ENCODE data around the gene SNAP25.

The SNAP25 gene

GRCh38 chr20:10338426-10339180, 120.0 kb downstream of the SNAP25 start:
- CTCF ChIA-PET, result interaction anchor here (0.6 to 1.2 kb wide), 3 partner anchors 13 to 113 kb away, joined by 3 to 4 read pairs (median 3); no protein-coding TSS in a partner anchor
- Histone ChIP-seq H3K4me1 (ENCODE audit: control insufficient read depth, insufficient read depth, low read length) (peaks cover 2% of the 10 kb centered on the region; the same call in 1 of the 2 replicates), H3K36me3 (ENCODE audit: control insufficient read depth in 2 of 2, insufficient read depth in 1 of 2, low read length in 2 of 2) (no peaks in the 10 kb centered on the region), H3K27ac (ENCODE audit: extremely low read depth, low read depth, low read length) (no peak overlapping the region), H3K9me3 (ENCODE audit: control insufficient read depth, insufficient read depth, low read depth, low read length) (no peaks in the 10 kb centered on the region), H3K4me3 (ENCODE audit: low read depth, low read length) (no peak overlapping the region)
- POLR2A ChIA-PET, result no interaction called here
- no peak for TF ChIP-seq ZNF701 (tag by site-specific recombination; IDR thresholded peaks at IDR 0.05)
- TF ChIP-seq ZNF24 (tag by site-specific recombination; IDR thresholded peaks at IDR 0.05), result no peak
- TF ChIP-seq ZBTB20 (tag by site-specific recombination; IDR thresholded peaks at IDR 0.05), result no peak
- no peak for TF ChIP-seq AEBP2 (tag by site-specific recombination; IDR thresholded peaks at IDR 0.05; ENCODE audit: borderline replicate concordance)
- no peak for TF ChIP-seq ZNF707 (tag by site-specific recombination; IDR thresholded peaks at IDR 0.05)
- TF ChIP-seq ZNF354C (tag by site-specific recombination; IDR thresholded peaks at IDR 0.05; ENCODE audit: borderline replicate concordance, low read depth), result no peak
- no peak for TF ChIP-seq ZNF473 (tag by site-specific recombination; IDR thresholded peaks at IDR 0.05)
- no peak for TF ChIP-seq ZFP41 (tag by site-specific recombination; IDR thresholded peaks at IDR 0.05; ENCODE audit: borderline replicate concordance)
- no peak for TF ChIP-seq GLI2 (tag by site-specific recombination; IDR thresholded peaks at IDR 0.05; ENCODE audit: borderline replicate concordance, low read depth)
- no peak for TF ChIP-seq HIC1 (tag by site-specific recombination; IDR thresholded peaks at IDR 0.05)

- Histone ChIP-seq H3K36me3 (ENCODE audit: control insufficient read depth in 2 of 2, insufficient read depth in 1 of 2, low read length in 2 of 2) (no peaks in the 10 kb centered on the region), H3K4me3 (ENCODE audit: low read depth, low read length) (no peak overlapping the region), H3K27ac (ENCODE audit: extremely low read depth, low read depth, low read length) (no peak overlapping the region), H3K9me3 (ENCODE audit: control insufficient read depth, insufficient read depth, low read depth, low read length) (no peaks in the 10 kb centered on the region), H3K4me1 (ENCODE audit: control insufficient read depth, insufficient read depth, low read length) (no peaks in the 10 kb centered on the region)
- CTCF ChIA-PET, result no interaction called here
- TF ChIP-seq, protein P1, sequence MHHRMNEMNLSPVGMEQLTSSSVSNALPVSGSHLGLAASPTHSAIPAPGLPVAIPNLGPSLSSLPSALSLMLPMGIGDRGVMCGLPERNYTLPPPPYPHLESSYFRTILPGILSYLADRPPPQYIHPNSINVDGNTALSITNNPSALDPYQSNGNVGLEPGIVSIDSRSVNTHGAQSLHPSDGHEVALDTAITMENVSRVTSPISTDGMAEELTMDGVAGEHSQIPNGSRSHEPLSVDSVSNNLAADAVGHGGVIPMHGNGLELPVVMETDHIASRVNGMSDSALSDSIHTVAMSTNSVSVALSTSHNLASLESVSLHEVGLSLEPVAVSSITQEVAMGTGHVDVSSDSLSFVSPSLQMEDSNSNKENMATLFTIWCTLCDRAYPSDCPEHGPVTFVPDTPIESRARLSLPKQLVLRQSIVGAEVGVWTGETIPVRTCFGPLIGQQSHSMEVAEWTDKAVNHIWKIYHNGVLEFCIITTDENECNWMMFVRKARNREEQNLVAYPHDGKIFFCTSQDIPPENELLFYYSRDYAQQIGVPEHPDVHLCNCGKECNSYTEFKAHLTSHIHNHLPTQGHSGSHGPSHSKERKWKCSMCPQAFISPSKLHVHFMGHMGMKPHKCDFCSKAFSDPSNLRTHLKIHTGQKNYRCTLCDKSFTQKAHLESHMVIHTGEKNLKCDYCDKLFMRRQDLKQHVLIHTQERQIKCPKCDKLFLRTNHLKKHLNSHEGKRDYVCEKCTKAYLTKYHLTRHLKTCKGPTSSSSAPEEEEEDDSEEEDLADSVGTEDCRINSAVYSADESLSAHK (tag by site-specific recombination; IDR thresholded peaks at IDR 0.05), result no peak
- no peak for TF ChIP-seq WT1 (tag by site-specific recombination; IDR thresholded peaks at IDR 0.05)
- TF ChIP-seq, protein P2, sequence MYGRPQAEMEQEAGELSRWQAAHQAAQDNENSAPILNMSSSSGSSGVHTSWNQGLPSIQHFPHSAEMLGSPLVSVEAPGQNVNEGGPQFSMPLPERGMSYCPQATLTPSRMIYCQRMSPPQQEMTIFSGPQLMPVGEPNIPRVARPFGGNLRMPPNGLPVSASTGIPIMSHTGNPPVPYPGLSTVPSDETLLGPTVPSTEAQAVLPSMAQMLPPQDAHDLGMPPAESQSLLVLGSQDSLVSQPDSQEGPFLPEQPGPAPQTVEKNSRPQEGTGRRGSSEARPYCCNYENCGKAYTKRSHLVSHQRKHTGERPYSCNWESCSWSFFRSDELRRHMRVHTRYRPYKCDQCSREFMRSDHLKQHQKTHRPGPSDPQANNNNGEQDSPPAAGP (tag by site-specific recombination; IDR thresholded peaks at IDR 0.05), result no peak
- TF ChIP-seq ZNF133 (tag by site-specific recombination; IDR thresholded peaks at IDR 0.05), result no peak
- TF ChIP-seq ZNF416 (tag by site-specific recombination; IDR thresholded peaks at IDR 0.05), result no peak
- TF ChIP-seq ZNF707 (tag by site-specific recombination; IDR thresholded peaks at IDR 0.05), result no peak
- no peak for TF ChIP-seq ZNF211 (tag by site-specific recombination; IDR thresholded peaks at IDR 0.05; ENCODE audit: low read depth)
- TF ChIP-seq ZFP41 (tag by site-specific recombination; IDR thresholded peaks at IDR 0.05; ENCODE audit: borderline replicate concordance), result no peak
- TF ChIP-seq ZNF621 (tag by site-specific recombination; IDR thresholded peaks at IDR 0.05), result no peak
- TF ChIP-seq SCRT1 (tag by site-specific recombination; IDR thresholded peaks at IDR 0.05; ENCODE audit: borderline replicate concordance), result no peak
- TF ChIP-seq ZNF701 (tag by site-specific recombination; IDR thresholded peaks at IDR 0.05), result no peak
- POLR2A ChIA-PET, result no interaction called here
These were observed 121.0 kb downstream of the SNAP25 start for GRCh38 chr20:10339609-10340008.
